Measurements from ENCODE around the gene STAG3. TPM values are rescaled to one million over a fixed set of nuclear protein-coding genes. Genes with fewer than 3 reads are reported as not detected.

The STAG3 gene
- total and polyA plus RNA-seq, 10 of the 15 experiments (the other 5 are each of a cell fraction or from before 2014, with no cell fraction given), result 73.0 to 306 (median 120) TPM

GRCh38 chr7:100147278-100147677 is 30.4 kb upstream of the STAG3 start:
- ATAC-seq (no peak), DNase-seq (ENCODE audit: low read depth, low spot score) (no peak), FAIRE-seq (no peak)
- Histone ChIP-seq H3K4me1 (ENCODE audit: control insufficient read depth, insufficient read depth, low read length) (peaks cover 5% of the 10 kb centered on the region; the same call in 1 of the 2 replicates), H3K36me3 (ENCODE audit: control insufficient read depth in 2 of 2, insufficient read depth in 2 of 2, low read length in 1 of 2) (no peaks in the 10 kb centered on the region; a peak in 2 of 4 replicates), H4K20me1 (ENCODE audit: control insufficient read depth, insufficient read depth) (no peaks in the 10 kb centered on the region), H3K9me3 (replicated peaks; ENCODE audit: control insufficient read depth, insufficient read depth, low read length) (no peaks in the 10 kb centered on the region), H3K27ac (ENCODE audit: control insufficient read depth, insufficient read depth) (no peak overlapping the region), H3K27me3 (replicated peaks in 1 of 2; ENCODE audit: control insufficient read depth in 2 of 2, insufficient read depth in 2 of 2, low read length in 1 of 2) (no peaks in the 10 kb centered on the region), H2AFZ (ENCODE audit: control insufficient read depth, low read depth, low read length) (no peak overlapping the region), H3K4me2 (ENCODE audit: control insufficient read depth, insufficient read depth) (no peak overlapping the region), H3K9ac (ENCODE audit: control insufficient read depth, insufficient read depth, low read length) (no peak overlapping the region), H3K4me3 (no peak overlapping the region), H3K79me2 (ENCODE audit: control insufficient read depth, insufficient read depth, low read length) (peaks cover 18% of the 10 kb centered on the region)
- WGBS (ENCODE audit: insufficient coverage, insufficient replicate concordance, low lambda C conversion rate, missing lambda C conversion rate), result 97% methylated on average over 2 of the region's 2 CpGs
- intact Hi-C loops (cut with micrococcal nuclease; ENCODE audit: unreplicated experiment) (loop anchor here (5.0 kb wide), 1 partner anchor 70 kb away; the partner anchor contains the start of gene PVRIG), in situ Hi-C loops (cut with MboI) (no loop called here)
- SMC1A ChIA-PET (ENCODE audit: uncharacterized antibody, unreplicated experiment), result interaction anchor here (1.2 to 1.8 kb wide), 3 partner anchors 9 to 63 kb away, joined by 4 to 7 read pairs (median 4); no protein-coding TSS in a partner anchor
- CTCF ChIA-PET, result interaction anchor here (0.6 to 5.7 kb wide), 4 partner anchors 9 to 227 kb away, joined by 3 to 43 read pairs (median 6); no protein-coding TSS in a partner anchor
- no peak for TF ChIP-seq TCF12 (IDR thresholded peaks at IDR 0.05; ENCODE audit: low read depth, low read length)
- TF ChIP-seq SMAD5 (IDR thresholded peaks at IDR 0.05; ENCODE audit: low read depth), result no peak
- TF ChIP-seq E4F1 (IDR thresholded peaks at IDR 0.05; ENCODE audit: borderline replicate concordance, partially characterized antibody), result no peak
- no peak for TF ChIP-seq NFYB (IDR thresholded peaks at IDR 0.05; ENCODE audit: insufficient read depth, low read depth, low read length)
- no peak for TF ChIP-seq PAX8 (IDR thresholded peaks at IDR 0.05)
- TF ChIP-seq ETV6 (conservative IDR thresholded peaks at IDR 0.05 in 1 of 2, IDR thresholded peaks at IDR 0.05 in 1 of 2; ENCODE audit: borderline replicate concordance in 1 of 2, low read depth in 1 of 2), result no peak
- no peak for TF ChIP-seq NR2F1 (conservative IDR thresholded peaks at IDR 0.05)
- TF ChIP-seq SMAD1 (IDR thresholded peaks at IDR 0.05; ENCODE audit: low read depth, partially characterized antibody), result no peak
- TF ChIP-seq TAF1 (IDR thresholded peaks at IDR 0.05; ENCODE audit: borderline replicate concordance, low read depth, low read length), result no peak
- no peak for TF ChIP-seq EGR1 (IDR thresholded peaks at IDR 0.05; ENCODE audit: borderline replicate concordance in 1 of 2, low read depth in 2 of 2, low read length in 2 of 2)
- TF ChIP-seq USF1 (IDR thresholded peaks at IDR 0.05; ENCODE audit: borderline replicate concordance, extremely low read length, insufficient read depth, low read depth, low read length), result no peak
- TF ChIP-seq HCFC1 (IDR thresholded peaks at IDR 0.05; ENCODE audit: low read length), result no peak
- no peak for TF ChIP-seq CHD2 (IDR thresholded peaks at IDR 0.05; ENCODE audit: borderline replicate concordance, low read depth, low read length)
- TF ChIP-seq MYC (IDR thresholded peaks at IDR 0.05; ENCODE audit: insufficient read depth, insufficient read length, insufficient replicate concordance, low read length, severe bottlenecking), result no peak
- TF ChIP-seq REST (IDR thresholded peaks at IDR 0.05; ENCODE audit: low read depth, low read length), result no peak
- RAD21 ChIA-PET (ENCODE audit: unreplicated experiment), result interaction anchor here (1.8 to 2.4 kb wide), 2 partner anchors 9 to 13 kb away, joined by 7 to 17 read pairs; no protein-coding TSS in a partner anchor
- no TSS peak for BruUV-seq (replicated peaks)
- POLR2A ChIA-PET, result interaction anchor here (0.7 to 2.3 kb wide), 12 partner anchors 11 to 73 kb away, joined by 3 to 28 read pairs (median 5); partner anchors contain the start of genes AP4M1, COPS6, MCM7 and PVRIG
